ENCODE data around the gene FAM53C. TPM values are rescaled to one million over a fixed set of nuclear protein-coding genes. Genes with fewer than 3 reads are reported as not detected.
A peak's percentile ranks its signal among the peaks of the same experiment; 100 is the strongest.

Gene FAM53C
- total and polyA plus RNA-seq, 2 donors (not counting 3 experiments of a cell fraction or from before 2014, with no cell fraction given), result 37.4 to 37.9 TPM

- ChIA-PET CTCF (interaction anchor here (0.6 to 5.7 kb wide), 17 partner anchors 8 to 348 kb away, joined by 3 to 71 read pairs (median 5); partner anchors contain the start of genes CDC25C and FAM53C), POLR2A (interaction anchor here (0.5 to 4.4 kb wide), 6 partner anchors 14 to 714 kb away, joined by 3 to 58 read pairs (median 4); partner anchors contain the start of genes CDC25C and FAM53C)
- FAIRE-seq (no peak), DNase-seq (ENCODE audit: low read depth, low spot score) (no peak)
- TF ChIP-seq JUN (IDR thresholded peaks at IDR 0.05; ENCODE audit: borderline replicate concordance, insufficient read depth, insufficient read length, low read depth) (no peak), GATA2 (IDR thresholded peaks at IDR 0.05; ENCODE audit: insufficient read depth, insufficient read length, low read depth, low read length) (no peak), POLR2A (IDR thresholded peaks at IDR 0.05; ENCODE audit: low read depth, low read length) (no peak), MYC (IDR thresholded peaks at IDR 0.05; ENCODE audit: low read depth, low read length) (no peak), EZH2 (IDR thresholded peaks at IDR 0.05; ENCODE audit: borderline replicate concordance, low read depth, low read length, severe bottlenecking) (no peak), FOS (IDR thresholded peaks at IDR 0.05; ENCODE audit: borderline replicate concordance, insufficient read depth, low read length) (no peak), POLR2AphosphoS5 (IDR thresholded peaks at IDR 0.05; ENCODE audit: insufficient read depth, low read depth, low read length) (no peak)
- TF ChIP-seq, protein P1, sequence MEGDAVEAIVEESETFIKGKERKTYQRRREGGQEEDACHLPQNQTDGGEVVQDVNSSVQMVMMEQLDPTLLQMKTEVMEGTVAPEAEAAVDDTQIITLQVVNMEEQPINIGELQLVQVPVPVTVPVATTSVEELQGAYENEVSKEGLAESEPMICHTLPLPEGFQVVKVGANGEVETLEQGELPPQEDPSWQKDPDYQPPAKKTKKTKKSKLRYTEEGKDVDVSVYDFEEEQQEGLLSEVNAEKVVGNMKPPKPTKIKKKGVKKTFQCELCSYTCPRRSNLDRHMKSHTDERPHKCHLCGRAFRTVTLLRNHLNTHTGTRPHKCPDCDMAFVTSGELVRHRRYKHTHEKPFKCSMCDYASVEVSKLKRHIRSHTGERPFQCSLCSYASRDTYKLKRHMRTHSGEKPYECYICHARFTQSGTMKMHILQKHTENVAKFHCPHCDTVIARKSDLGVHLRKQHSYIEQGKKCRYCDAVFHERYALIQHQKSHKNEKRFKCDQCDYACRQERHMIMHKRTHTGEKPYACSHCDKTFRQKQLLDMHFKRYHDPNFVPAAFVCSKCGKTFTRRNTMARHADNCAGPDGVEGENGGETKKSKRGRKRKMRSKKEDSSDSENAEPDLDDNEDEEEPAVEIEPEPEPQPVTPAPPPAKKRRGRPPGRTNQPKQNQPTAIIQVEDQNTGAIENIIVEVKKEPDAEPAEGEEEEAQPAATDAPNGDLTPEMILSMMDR (IDR thresholded peaks at IDR 0.05; ENCODE audit: extremely low read depth in 1 of 2, insufficient read depth in 1 of 2, low read depth in 1 of 2, low read length in 2 of 2), result no peak
- TF ChIP-seq, protein P2, sequence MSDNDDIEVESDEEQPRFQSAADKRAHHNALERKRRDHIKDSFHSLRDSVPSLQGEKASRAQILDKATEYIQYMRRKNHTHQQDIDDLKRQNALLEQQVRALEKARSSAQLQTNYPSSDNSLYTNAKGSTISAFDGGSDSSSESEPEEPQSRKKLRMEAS (IDR thresholded peaks at IDR 0.05; ENCODE audit: insufficient read depth, insufficient read length), result no peak
- peaks cover 52% of the 10 kb centered on the region for H3K79me2 ChIP-seq (ENCODE audit: control insufficient read depth, insufficient read depth, low read length)
- peak overlapping the region; percentile 65 for H3K27ac ChIP-seq (ENCODE audit: insufficient read depth, low read depth, low read length)
- TSS peak; percentile 30 for BruUV-seq (replicated peaks)
- dilution Hi-C loops (cut with MboI; ENCODE audit: extremely low pct_ligation_motif_present, low sequenced_read_pairs) (no loop called here), intact Hi-C loops (cut with micrococcal nuclease) (loop anchor here (2.0 to 5.0 kb wide), 4 partner anchors 15 to 679 kb away; no protein-coding TSS in a partner anchor)
- H3K9me3 ChIP-seq (replicated peaks; ENCODE audit: control insufficient read depth, insufficient read depth, low read length), result no peaks in the 10 kb centered on the region
- H3K9me1 ChIP-seq (replicated peaks; ENCODE audit: control insufficient read depth, extremely low read depth, insufficient read depth, low read length), result no peaks in the 10 kb centered on the region
- peak overlapping the region; percentile 87 for H2AFZ ChIP-seq (ENCODE audit: low read depth, low read length)
- H3K9ac ChIP-seq (replicated peaks; ENCODE audit: extremely low read depth, insufficient read depth, low read length), result peak overlapping the region; percentile 87
- no peaks in the 10 kb centered on the region for H4K20me1 ChIP-seq (replicated peaks; ENCODE audit: control insufficient read depth, extremely low read depth, insufficient read depth, low read length)
- H3K27me3 ChIP-seq (ENCODE audit: control insufficient read depth in 2 of 2, insufficient read depth in 2 of 2, low read length in 2 of 2), result no peaks in the 10 kb centered on the region
- H3K4me1 ChIP-seq (ENCODE audit: control insufficient read depth, extremely low read depth, insufficient read depth, low read length), result peaks cover 14% of the 10 kb centered on the region
- peak overlapping the region; percentile 93 for H3K4me2 ChIP-seq (ENCODE audit: insufficient read depth, low read length)
- H3K4me3 ChIP-seq (replicated peaks in 1 of 3; ENCODE audit: insufficient read depth in 1 of 3, low read depth in 1 of 3, low read length in 3 of 3), result peak overlapping the region; percentile 58 to 95 (median 78)
- peaks cover 0 to 4% of the 10 kb centered on the region in 2 experiments for H3K36me3 ChIP-seq (ENCODE audit: control insufficient read depth in 2 of 2, extremely low read depth in 1 of 2, insufficient read depth in 2 of 2, low read length in 2 of 2)
Measured at GRCh38 chr5:138353560-138354080, 15.6 kb downstream of the FAM53C start.
